A673 (cell line): ENCODE results near the gene ZNF385B.

Source experiments
- EZH2 ChIP-seq: fragments of 200-600 bp; sonication (generic); IDR thresholded peaks from 2 replicates; pipeline ENCODE4 v1.6.1; 2017; ENCODE audit warnings: borderline replicate concordance, low read depth, mild to moderate bottlenecking, mixed read lengths, antibody characterized with exemption, low read length; ENCODE audit not compliant: poor library complexity, severe bottlenecking
- TF ChIP-seq, protein P1 (sequence below): fragments of 300-800, 200-600 bp; sonication (generic); conservative IDR thresholded peaks from 2 replicates; pipeline ENCODE4 v1.5.1; 2017; ENCODE audit warnings: low read depth, mild to moderate bottlenecking, antibody characterized with exemption, low read length, moderate library complexity, mixed read lengths

DNA sequence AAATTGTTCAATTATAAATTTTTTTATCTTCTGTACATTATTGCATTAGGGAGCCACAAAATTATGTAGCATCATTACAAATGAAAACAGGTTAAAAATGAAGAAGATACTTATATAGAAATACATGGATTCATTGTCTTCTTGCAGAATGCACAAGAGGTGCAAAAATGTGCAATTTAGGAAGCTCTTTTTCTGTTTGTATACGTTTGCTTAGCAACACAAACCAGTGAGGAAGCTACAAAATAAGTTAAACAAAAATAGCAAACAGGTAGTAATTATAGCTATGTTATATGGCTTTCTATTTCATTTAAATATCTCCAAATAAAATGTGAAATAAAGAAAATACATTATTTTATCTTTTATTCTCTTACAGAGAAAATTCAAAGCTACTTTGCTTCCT lies 419.2 kb downstream of the ZNF385B start:
- TF ChIP-seq, protein P1, sequence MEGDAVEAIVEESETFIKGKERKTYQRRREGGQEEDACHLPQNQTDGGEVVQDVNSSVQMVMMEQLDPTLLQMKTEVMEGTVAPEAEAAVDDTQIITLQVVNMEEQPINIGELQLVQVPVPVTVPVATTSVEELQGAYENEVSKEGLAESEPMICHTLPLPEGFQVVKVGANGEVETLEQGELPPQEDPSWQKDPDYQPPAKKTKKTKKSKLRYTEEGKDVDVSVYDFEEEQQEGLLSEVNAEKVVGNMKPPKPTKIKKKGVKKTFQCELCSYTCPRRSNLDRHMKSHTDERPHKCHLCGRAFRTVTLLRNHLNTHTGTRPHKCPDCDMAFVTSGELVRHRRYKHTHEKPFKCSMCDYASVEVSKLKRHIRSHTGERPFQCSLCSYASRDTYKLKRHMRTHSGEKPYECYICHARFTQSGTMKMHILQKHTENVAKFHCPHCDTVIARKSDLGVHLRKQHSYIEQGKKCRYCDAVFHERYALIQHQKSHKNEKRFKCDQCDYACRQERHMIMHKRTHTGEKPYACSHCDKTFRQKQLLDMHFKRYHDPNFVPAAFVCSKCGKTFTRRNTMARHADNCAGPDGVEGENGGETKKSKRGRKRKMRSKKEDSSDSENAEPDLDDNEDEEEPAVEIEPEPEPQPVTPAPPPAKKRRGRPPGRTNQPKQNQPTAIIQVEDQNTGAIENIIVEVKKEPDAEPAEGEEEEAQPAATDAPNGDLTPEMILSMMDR, result no peak
- no peak for TF ChIP-seq EZH2
